ENCODE results near the gene PARVA. TPM values are rescaled to one million over a fixed set of nuclear protein-coding genes. Genes with fewer than 3 reads are reported as not detected.
A peak's percentile ranks its signal among the peaks of the same experiment; 100 is the strongest.

PARVA gene
- total RNA-seq, 1 experiment from 2014 or later = 18.1 TPM

DNA sequence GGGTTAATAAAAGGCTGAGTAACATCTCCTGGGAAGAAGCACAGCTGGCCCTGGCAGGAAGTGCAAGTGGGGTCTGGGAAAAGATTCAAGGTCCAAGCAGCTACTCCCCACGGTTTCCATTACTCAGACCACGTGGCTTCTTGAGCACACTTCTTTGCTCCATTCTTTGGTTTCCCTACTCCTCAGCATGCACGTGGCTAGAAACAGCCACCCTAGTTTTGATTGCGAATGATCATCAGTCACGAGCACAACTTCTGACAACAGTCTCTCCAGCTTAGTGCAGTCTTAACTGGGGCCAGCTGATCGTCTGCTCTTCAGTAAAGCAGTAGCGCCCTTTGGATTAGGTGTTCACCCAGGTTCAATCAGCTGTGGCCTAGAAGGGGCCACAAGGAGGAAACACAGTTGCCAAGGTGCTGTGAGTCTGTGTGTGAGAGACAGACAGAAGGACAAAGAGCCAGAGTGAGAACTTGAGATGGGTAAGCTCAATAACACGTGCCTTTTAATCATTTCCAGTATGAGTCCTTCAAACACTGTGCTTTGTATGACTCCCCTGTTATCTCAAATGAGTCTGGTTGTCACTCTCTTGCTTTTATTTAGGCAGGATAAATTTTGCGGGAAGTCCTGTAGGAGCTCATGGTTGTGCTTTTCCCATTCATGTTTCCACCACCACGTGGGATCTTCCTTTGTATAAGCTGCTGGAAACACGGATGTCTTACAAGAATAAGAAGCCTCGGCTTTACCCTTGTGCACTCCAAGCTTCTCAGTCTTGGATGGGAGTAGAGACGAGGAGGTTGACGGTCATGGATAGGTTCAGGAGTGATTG lies 901 bp upstream of the PARVA start:
- H2BK20ac ChIP-seq (ENCODE audit: low read depth, low read length, poor library complexity, severe bottlenecking) = no peak overlapping the region
- H3K18ac ChIP-seq (ENCODE audit: insufficient read length, low read depth, low read length) = peak overlapping the region; percentile 92
- no CpG with 5 or more reads among the region's 14 CpGs for WGBS (ENCODE audit: extremely low coverage, insufficient read length, low lambda C conversion rate)
- H2BK15ac ChIP-seq (ENCODE audit: low read depth, low read length) = no peak overlapping the region
- no peak for TF ChIP-seq CTCF (conservative IDR thresholded peaks at IDR 0.05)
- peak overlapping the region; percentile 75 for H3K4me2 ChIP-seq (ENCODE audit: insufficient read depth, insufficient read length, low read length)
- H3T11ph ChIP-seq (ENCODE audit: low read length) = no peak overlapping the region
- H3K56ac ChIP-seq (ENCODE audit: insufficient read length, low read depth, low read length) = no peak overlapping the region
- peak overlapping the region; percentile 95; the same call in 1 of the 2 replicates for H3K14ac ChIP-seq (ENCODE audit: insufficient read depth, low read length)
- Mint-ChIP-seq H3K4me1 (peaks cover 21% of the 10 kb centered on the region in 2 experiments), H3K27me3 (ENCODE audit: low read depth) (peaks cover 26% of the 10 kb centered on the region), H3K36me3 (ENCODE audit: insufficient read depth in 1 of 3, low read depth in 3 of 3) (peaks cover 0 to 12% (median 0%) of the 10 kb centered on the region in 3 experiments; a peak in 3 of 7 replicates), H3K9me3 (peaks cover 9 to 11% of the 10 kb centered on the region in 2 experiments), H3K4me3 (peak overlapping the region; percentile 77 to 83), H3K27ac (peak overlapping the region in 1 of 3 experiments; percentile 84; a peak in 3 of 7 replicates)
- no peaks in the 10 kb centered on the region for H4K20me1 ChIP-seq (ENCODE audit: control insufficient read depth, insufficient read depth, insufficient read length)
- H4K5ac ChIP-seq (ENCODE audit: insufficient read length, low read depth, low read length) = no peak overlapping the region
- peak overlapping the region; percentile 45 for H2BK12ac ChIP-seq (ENCODE audit: insufficient read length, low read depth, low read length)
- no peak overlapping the region for H3K23ac ChIP-seq (ENCODE audit: insufficient read length, low read depth, low read length)
- H4K91ac ChIP-seq (ENCODE audit: insufficient read length, low read depth, low read length) = peak overlapping the region; percentile 35
- H3K27me3 ChIP-seq (ENCODE audit: insufficient read depth, low read length) = peaks cover 4% of the 10 kb centered on the region; the same call in 1 of the 2 replicates
- no peak overlapping the region for H2AFZ ChIP-seq (ENCODE audit: low read length)
- H2BK5ac ChIP-seq (ENCODE audit: insufficient read length, low read length) = no peak overlapping the region
- H2BK120ac ChIP-seq (ENCODE audit: low read depth, low read length, poor library complexity, severe bottlenecking) = no peak overlapping the region
- H3K27ac ChIP-seq (ENCODE audit: insufficient read length, low read depth, low read length) = no peak overlapping the region
- no peak overlapping the region for H4K8ac ChIP-seq (replicated peaks; ENCODE audit: insufficient read length, low read depth, low read length)
- no peaks in the 10 kb centered on the region for H3K79me1 ChIP-seq (ENCODE audit: insufficient read depth, low read depth, low read length, poor library complexity, severe bottlenecking)
- H3K23me2 ChIP-seq (ENCODE audit: insufficient read length, low read depth, low read length, poor library complexity, severe bottlenecking) = peaks cover 8% of the 10 kb centered on the region
- H3K4me1 ChIP-seq (ENCODE audit: insufficient read depth, low read length) = peaks cover 8% of the 10 kb centered on the region; the same call in 1 of the 2 replicates
- no peak overlapping the region for H3K4ac ChIP-seq (ENCODE audit: low read depth, low read length)
- no peak for DNase-seq
- peak overlapping the region; percentile 67 for H3K9ac ChIP-seq (ENCODE audit: extremely low read depth, insufficient read length, low read length)
- 0 out of 2 replicates have a peak, but pooled peaks cover 2% of the 10 kb centered on the region for H3K79me2 ChIP-seq (ENCODE audit: insufficient read depth, low read length)
- no peaks in the 10 kb centered on the region for H3K9me3 ChIP-seq (ENCODE audit: control insufficient read depth, low read depth, low read length)
- H2AK5ac ChIP-seq (ENCODE audit: insufficient read length, low read length) = no peak overlapping the region
